ENCODE measurements around the gene NANOS1.

- no peak for TF ChIP-seq CTCF (IDR thresholded peaks at IDR 0.05; ENCODE audit: low read depth, low read length)
- TF ChIP-seq EZH2phosphoT487 (IDR thresholded peaks at IDR 0.05; ENCODE audit: low read depth) = no peak
Observed at GRCh38 chr10:119060107-119060506, 30.6 kb downstream of the NANOS1 start.
